ENCODE measurements around the gene PDZD2.

DNA sequence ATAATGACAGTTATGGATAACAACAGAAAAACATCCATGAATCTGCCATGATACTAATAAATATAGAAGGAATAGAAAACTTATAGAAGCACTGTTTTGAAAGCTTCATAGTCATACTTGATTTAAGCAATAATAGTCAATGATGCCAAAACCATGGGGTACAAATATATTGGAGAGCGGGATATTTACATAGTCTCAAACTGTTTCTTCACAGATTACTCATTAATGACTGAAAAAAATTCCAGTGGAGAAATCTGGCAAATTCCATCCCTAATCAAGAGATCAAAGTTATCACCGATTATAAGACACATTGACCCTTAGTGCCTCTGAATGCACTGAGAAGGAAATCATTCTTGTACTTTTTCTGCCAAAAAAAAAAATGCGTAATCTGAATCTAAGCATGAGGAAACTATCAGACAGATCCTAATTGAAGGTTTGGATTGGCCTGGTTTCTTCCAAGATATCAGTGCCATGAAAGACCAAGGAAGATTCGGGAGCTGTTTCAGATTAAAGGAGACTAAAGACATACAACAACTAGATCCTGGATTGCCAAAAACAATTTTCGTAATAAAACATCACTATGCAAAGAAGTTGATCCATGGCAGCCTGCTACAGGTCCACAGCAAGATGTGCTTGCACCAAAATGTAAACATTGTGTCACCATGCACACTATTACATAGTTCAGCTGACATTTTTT, 429.0 kb downstream of the PDZD2 start:
- no peak for TF ChIP-seq POLR2A (IDR thresholded peaks at IDR 0.05; ENCODE audit: low read length)
- TF ChIP-seq GATA1 (IDR thresholded peaks at IDR 0.05; ENCODE audit: low read depth, low read length): no peak
